ENCODE results near the gene EDC4.

EDC4 gene

GRCh38 chr16:67845291-67846062, 27.4 kb upstream of the EDC4 start:
- DNase-seq (ENCODE audit: low spot score in 2 of 2) (peak in 1 of 2 donors; percentile 58), ATAC-seq (no peak)
- H3K4me1 Mint-ChIP-seq, result peaks cover 41% of the 10 kb centered on the region
- peak overlapping the region; percentile 98 for H3K4me3 Mint-ChIP-seq
- H3K27ac Mint-ChIP-seq, result peak overlapping the region; percentile 93
- H3K9me3 Mint-ChIP-seq, result no peaks in the 10 kb centered on the region
- peaks cover 51% of the 10 kb centered on the region for H3K36me3 Mint-ChIP-seq

GRCh38 chr16:67846063-67846319, 26.9 kb upstream of the EDC4 start:
- ATAC-seq (no peak), DNase-seq (ENCODE audit: low spot score in 2 of 2) (no peak)
- Mint-ChIP-seq H3K27ac (peak overlapping the region; percentile 93), H3K4me1 (peaks cover 41% of the 10 kb centered on the region), H3K9me3 (no peaks in the 10 kb centered on the region), H3K36me3 (peaks cover 52% of the 10 kb centered on the region), H3K4me3 (peak overlapping the region; percentile 98)

DNA sequence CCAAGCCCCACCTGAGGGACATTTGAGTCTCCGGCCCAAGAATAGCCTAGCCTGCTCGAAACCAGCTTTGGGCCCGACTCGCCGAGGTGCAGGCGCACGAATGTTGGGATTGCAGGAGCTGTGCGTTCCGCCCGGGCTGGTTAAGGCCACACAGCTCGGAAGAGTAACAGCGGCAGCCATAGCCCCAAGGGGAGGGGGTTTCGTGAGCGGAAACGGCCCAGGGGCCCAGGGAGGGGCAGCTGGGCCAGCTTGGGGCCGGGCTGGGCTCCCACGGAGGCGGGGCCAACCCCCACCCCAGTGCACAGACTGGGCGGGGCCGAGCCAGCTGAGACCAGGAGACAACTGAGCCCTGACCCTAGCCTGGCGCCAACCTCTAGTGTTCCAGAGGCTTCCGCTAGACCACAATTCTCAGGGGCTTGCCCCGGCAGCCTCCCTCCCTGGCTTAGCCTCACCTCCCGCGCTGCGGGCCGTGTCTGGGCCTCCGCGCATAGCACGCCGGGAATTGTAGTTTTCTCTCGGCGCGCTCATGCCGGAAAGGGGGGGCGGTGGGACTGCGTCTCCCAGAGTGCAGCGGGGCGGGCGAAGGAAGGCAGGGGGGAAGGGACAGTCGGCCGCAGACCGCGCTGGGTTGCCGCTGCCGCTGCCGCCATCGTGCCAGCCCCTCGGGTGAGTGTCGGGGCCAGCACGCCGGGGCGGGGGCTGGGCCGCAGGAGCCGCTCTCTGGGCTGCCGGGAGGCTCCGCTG, 26.4 kb upstream of the EDC4 start, which contains the start of gene NUTF2:
Gene NUTF2 (plus strand): TSS at position 614 of the 744 bp plus-strand sequence. CDS start 18,198 bp downstream, outside the sequence.
- Mint-ChIP-seq H3K4me1 (peaks cover 37% of the 10 kb centered on the region), H3K27ac (peak within 1 kb of the TSS; percentile 93), H3K4me3 (peak within 1 kb of the TSS; percentile 98), H3K9me3 (no peaks in the 10 kb centered on the region), H3K36me3 (peaks cover 52% of the 10 kb centered on the region)
- ATAC-seq, result peak; percentile 79
- peak; percentile 93 to 99 for DNase-seq (ENCODE audit: low spot score in 2 of 2)

- peak within 1 kb of the TSS; percentile 93 for H3K27ac Mint-ChIP-seq
- H3K4me3 Mint-ChIP-seq, result peak within 1 kb of the TSS; percentile 98
- peaks cover 55% of the 10 kb centered on the region for H3K36me3 Mint-ChIP-seq
- H3K4me1 Mint-ChIP-seq, result peaks cover 35% of the 10 kb centered on the region
- ATAC-seq (peak; percentile 65), DNase-seq (ENCODE audit: low spot score in 2 of 2) (no peak)
- H3K9me3 Mint-ChIP-seq, result no peaks in the 10 kb centered on the region
These were observed 25.6 kb upstream of the EDC4 start, which contains the start of gene CENPT for GRCh38 chr16:67847064-67847861. TSS of gene CENPT (minus strand) at chr16:67847693. CDS start at chr16:67833859, 13,834 bp downstream.

GRCh38 chr16:67848118-67848517, 24.7 kb upstream of the EDC4 start:
- H3K36me3 Mint-ChIP-seq, result peaks cover 53% of the 10 kb centered on the region
- DNase-seq (ENCODE audit: low spot score in 2 of 2) (no peak), ATAC-seq (no peak)
- H3K27ac Mint-ChIP-seq, result peak overlapping the region; percentile 93
- H3K9me3 Mint-ChIP-seq, result no peaks in the 10 kb centered on the region
- H3K4me3 Mint-ChIP-seq, result peak overlapping the region; percentile 98
- peaks cover 29% of the 10 kb centered on the region for H3K4me1 Mint-ChIP-seq

DNA sequence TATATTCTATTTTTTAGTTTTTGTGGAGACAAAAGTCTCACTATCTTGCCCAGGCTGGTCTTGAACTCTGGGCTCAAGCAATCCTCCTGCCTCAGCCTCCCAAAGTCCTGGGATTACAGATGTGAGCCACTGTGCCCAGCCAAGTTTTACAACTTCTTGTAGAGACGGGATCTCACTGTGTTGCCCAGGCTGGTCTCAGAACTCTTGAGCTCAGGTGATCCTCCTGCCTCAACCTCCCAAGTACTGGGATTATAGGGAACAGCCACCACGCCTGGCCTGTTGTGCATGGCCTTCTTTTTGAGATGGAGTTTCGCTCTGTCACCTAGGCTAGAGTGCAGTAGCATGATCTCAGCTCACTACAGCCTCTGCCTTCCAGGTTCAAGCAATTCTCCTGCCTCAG, 19.2 kb upstream of the EDC4 start:
- H3K27ac Mint-ChIP-seq, result peak overlapping the region; percentile 90
- H3K4me3 Mint-ChIP-seq, result no peak overlapping the region
- peaks cover 38% of the 10 kb centered on the region for H3K36me3 Mint-ChIP-seq
- no peaks in the 10 kb centered on the region for H3K9me3 Mint-ChIP-seq
- DNase-seq (ENCODE audit: low spot score in 2 of 2), result no peak
- no peak for ATAC-seq
- peaks cover 39% of the 10 kb centered on the region for H3K4me1 Mint-ChIP-seq

DNA sequence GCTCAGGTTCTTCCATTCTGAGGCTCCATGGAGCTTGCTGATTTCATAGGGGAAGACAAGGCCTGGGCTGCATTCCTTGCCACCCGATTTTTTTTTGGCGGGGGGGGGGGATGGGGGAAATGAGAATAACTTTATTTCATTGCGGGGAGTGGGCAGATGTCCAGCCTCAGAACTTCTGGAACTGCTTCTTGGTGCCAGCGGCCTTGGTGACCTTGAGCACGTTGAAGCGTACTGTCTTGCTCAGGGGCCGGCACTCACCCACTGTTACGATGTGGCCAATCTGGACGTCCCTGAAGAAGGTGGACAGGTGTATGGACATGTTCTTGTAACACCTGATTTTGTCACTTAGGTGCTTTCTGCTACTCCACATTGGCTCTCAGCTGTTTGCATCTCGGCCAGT, 17.1 kb upstream of the EDC4 start:
- no peaks in the 10 kb centered on the region for H3K9me3 Mint-ChIP-seq
- ATAC-seq (no peak), DNase-seq (ENCODE audit: low spot score in 2 of 2) (no peak)
- H3K36me3 Mint-ChIP-seq, result peaks cover 41% of the 10 kb centered on the region
- peak overlapping the region; percentile 99 for H3K27ac Mint-ChIP-seq
- H3K4me3 Mint-ChIP-seq, result no peak overlapping the region
- peaks cover 43% of the 10 kb centered on the region for H3K4me1 Mint-ChIP-seq

DNA sequence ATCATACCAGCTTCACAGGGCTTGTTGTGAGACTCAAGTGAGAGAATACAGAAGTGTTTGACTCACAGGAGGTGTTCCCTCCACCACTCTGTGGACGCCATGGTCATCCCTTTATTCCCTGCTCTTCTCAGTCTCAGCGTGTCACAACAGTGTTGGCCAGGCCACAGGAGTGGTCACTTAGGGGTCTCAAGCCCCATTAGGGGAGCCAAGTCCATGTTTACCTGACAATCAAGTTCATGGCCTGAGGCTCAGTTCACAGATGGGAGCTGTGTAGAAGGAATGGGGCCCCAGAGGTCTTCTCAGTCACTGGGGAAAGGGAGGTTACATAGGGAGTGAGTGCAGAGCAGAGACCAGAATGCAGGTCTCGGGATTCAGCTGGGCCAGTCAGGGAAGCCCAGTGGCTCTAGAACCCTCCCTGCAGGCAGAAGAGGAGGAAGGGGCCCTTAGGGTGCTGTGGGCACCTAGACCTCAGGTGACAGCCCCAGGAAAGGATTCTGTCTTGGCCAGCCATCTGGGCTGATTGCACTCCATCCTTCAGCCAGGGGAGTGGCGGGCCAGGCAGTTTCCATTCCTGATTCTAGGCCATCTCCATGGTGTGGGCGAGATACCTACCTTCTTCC, 15.8 kb upstream of the EDC4 start:
- H3K9me3 Mint-ChIP-seq, result no peaks in the 10 kb centered on the region
- H3K36me3 Mint-ChIP-seq, result peaks cover 48% of the 10 kb centered on the region
- H3K27ac Mint-ChIP-seq, result peak overlapping the region; percentile 99
- peak overlapping the region; percentile 33 for H3K4me3 Mint-ChIP-seq
- no peak for ATAC-seq
- H3K4me1 Mint-ChIP-seq, result peaks cover 53% of the 10 kb centered on the region
- no peak for DNase-seq (ENCODE audit: low spot score in 2 of 2)

DNA sequence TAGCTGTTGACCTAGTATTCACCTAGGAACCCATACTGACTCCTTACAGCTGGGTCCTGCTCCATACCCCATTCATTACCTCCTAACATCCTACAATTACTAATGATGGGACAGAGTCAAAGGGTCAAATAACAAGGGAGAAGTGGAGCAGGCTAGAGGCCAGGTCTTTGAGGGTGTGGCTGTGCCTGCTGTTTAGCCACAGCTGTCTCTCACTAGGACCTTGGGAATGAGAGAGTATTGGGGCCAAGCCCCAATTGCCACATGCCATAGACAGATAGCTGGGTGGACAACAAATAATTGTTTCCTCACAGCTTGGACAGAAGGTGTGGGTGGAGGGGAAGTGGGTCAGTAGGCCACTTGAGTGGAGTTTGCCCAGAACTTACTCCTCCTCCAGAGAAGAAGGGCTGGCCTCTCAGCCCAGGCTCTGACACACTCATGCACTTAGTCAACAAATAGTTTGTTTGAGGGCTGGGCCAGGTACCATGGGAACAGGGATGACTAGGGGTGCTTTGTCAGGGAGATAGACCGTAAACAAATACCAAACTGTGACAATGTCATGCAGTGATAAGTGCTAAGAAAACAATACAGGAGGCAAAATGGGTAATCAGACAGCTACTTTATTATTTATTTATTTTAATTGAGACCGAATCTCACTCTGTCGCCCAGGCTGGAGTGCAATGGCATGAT, 15.2 kb upstream of the EDC4 start:
- H3K9me3 Mint-ChIP-seq, result no peaks in the 10 kb centered on the region
- DNase-seq (ENCODE audit: low spot score in 2 of 2), result peak in 1 of 2 donors; percentile 25

DNA sequence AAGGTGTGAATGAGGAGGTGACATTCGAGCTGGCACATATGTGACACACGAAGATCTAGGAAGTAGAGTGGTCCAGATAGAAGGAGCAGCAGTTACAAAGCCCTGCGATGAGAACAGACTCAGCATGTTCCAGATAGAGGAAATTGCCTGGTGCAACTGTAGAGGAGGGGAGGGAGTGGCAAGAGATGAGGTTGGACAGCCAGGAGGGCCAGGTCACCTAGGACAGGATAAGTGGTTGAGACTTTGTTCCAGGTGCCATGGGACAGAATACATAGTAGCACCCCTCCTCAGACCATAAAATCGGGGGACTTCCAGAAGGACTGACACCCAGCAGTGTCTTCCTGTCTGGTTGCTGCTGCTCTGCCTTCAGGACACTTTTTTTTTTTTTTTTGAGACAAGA, 14.4 kb upstream of the EDC4 start:
- no peaks in the 10 kb centered on the region for H3K9me3 Mint-ChIP-seq
- peaks cover 54% of the 10 kb centered on the region for H3K4me1 Mint-ChIP-seq
- H3K27ac Mint-ChIP-seq, result peak overlapping the region; percentile 99
- H3K4me3 Mint-ChIP-seq, result peak overlapping the region; percentile 33
- no peak for ATAC-seq
- DNase-seq (ENCODE audit: low spot score in 2 of 2), result no peak
- peaks cover 42% of the 10 kb centered on the region for H3K36me3 Mint-ChIP-seq

More for the DNA sequence above, 15.2 kb upstream of the EDC4 start:
- H3K4me3 Mint-ChIP-seq, result peak overlapping the region; percentile 33
- H3K27ac Mint-ChIP-seq, result peak overlapping the region; percentile 99
- ATAC-seq, result peak; percentile 99
- peaks cover 54% of the 10 kb centered on the region for H3K4me1 Mint-ChIP-seq
- peaks cover 42% of the 10 kb centered on the region for H3K36me3 Mint-ChIP-seq

GRCh38 chr16:67860589-67861398, 12.1 kb upstream of the EDC4 start:
- no peak overlapping the region for H3K4me3 Mint-ChIP-seq
- peaks cover 39% of the 10 kb centered on the region for H3K4me1 Mint-ChIP-seq
- H3K27ac Mint-ChIP-seq, result peak overlapping the region; percentile 99
- no peaks in the 10 kb centered on the region for H3K9me3 Mint-ChIP-seq
- DNase-seq (ENCODE audit: low spot score in 2 of 2) (no peak), ATAC-seq (no peak)
- H3K36me3 Mint-ChIP-seq, result peaks cover 49% of the 10 kb centered on the region

- Mint-ChIP-seq H3K27ac (peak overlapping the region; percentile 32), H3K4me3 (no peak overlapping the region), H3K4me1 (peaks cover 33% of the 10 kb centered on the region), H3K36me3 (peaks cover 60% of the 10 kb centered on the region), H3K9me3 (no peaks in the 10 kb centered on the region)
- DNase-seq (ENCODE audit: low spot score in 2 of 2) (no peak), ATAC-seq (no peak)
These were observed 11.0 kb upstream of the EDC4 start for GRCh38 chr16:67861877-67862276.

- Mint-ChIP-seq H3K36me3 (peaks cover 65% of the 10 kb centered on the region), H3K4me1 (peaks cover 22% of the 10 kb centered on the region), H3K4me3 (no peak overlapping the region), H3K9me3 (no peaks in the 10 kb centered on the region), H3K27ac (peak overlapping the region; percentile 34)
- ATAC-seq (no peak), DNase-seq (ENCODE audit: low spot score in 2 of 2) (no peak)
These were observed 9.9 kb upstream of the EDC4 start for GRCh38 chr16:67862623-67863583.

All from stimulated activated effector memory CD8-positive, alpha-beta T cell treated with anti-CD3 and anti-CD28 coated beads, Interleukin-12 subunit alpha, Interleukin-12 subunit beta, amount 100 ng/mL, for 72 hours (primary cell).